Right lobe of liver (tissue), 6 donors: ENCODE results near the gene DHX9. TPM values are rescaled to one million over a fixed set of nuclear protein-coding genes. Genes with fewer than 3 reads are reported as not detected.

Experiments
- ATAC-seq, 4 donors: fragments of 200-7000 bp; cut with Tn5 transposase; one replicate each; pipeline ENCODE4 v1.9.1; 2020; ENCODE audit warnings: mild to moderate bottlenecking in 4 of 4, moderate library complexity in 4 of 4
- DNase-seq, 3 donors: peaks; one replicate each; pipeline ENCODE4 v3.0.0-alpha.2; 2020
- H3K27ac ChIP-seq, 3 donors: fragments of 200-600 bp; one replicate each; pipeline ENCODE4 v1.8.0; 2022
- H3K27me3 ChIP-seq, 2 donors: fragments of 200-600 bp; one replicate each; pipeline ENCODE4 v1.8.0; 2022
- H3K36me3 ChIP-seq, 4 donors: fragments of 200-600 bp; sonication (generic) in 1 of 4; one replicate each; pipeline versions ENCODE4 v1.5.1 to v1.8.0; 2017 to 2022; ENCODE audit warnings: control low read depth in 1 of 4
- H3K4me1 ChIP-seq, 4 donors: fragments of 200-600 bp; sonication (generic) in 1 of 4; one replicate each; pipeline versions ENCODE4 v1.5.1 to v1.8.0; 2017 to 2022; ENCODE audit warnings: control low read depth in 1 of 4
- H3K4me3 ChIP-seq, 3 donors: fragments of 200-600 bp; one replicate each; pipeline ENCODE4 v1.8.0; 2022
- H3K9me3 ChIP-seq, 4 donors: fragments of 200-600 bp; sonication (generic) in 1 of 4; one replicate each; pipeline versions ENCODE4 v1.5.1 to v1.8.0; 2017 to 2022; ENCODE audit warnings: control low read depth in 1 of 4
- CTCF ChIP-seq, 4 donors: fragments of 200-600 bp in 3 of 4; fragments of 450-650 bp in 1 of 4; IDR thresholded peaks; one replicate each; pipeline versions ENCODE4 v1.5.1 to v1.8.0; 2016 to 2022; ENCODE audit warnings: antibody characterized with exemption in 4 of 4, mild to moderate bottlenecking in 2 of 4
- POLR2A ChIP-seq: fragments of 450-650 bp; IDR thresholded peaks from one replicate; pipeline ENCODE4 v1.6.1; 2017; ENCODE audit warnings: antibody characterized with exemption, mild to moderate bottlenecking
- WGBS: methylation state at CpG from one replicate; pipeline ENCODE4 v1.1.6; 2018; ENCODE audit warnings: low coverage, low lambda C conversion rate; ENCODE audit not compliant: insufficient coverage; ENCODE audit errors: missing lambda C conversion rate; 5-methylcytosine and 5-hydroxymethylcytosine counted together
- intact Hi-C, 2 donors: fragments of 100-400 bp; cut with DNase I; formaldehyde crosslinking; loops; one replicate each; pipeline versions ENCODE4 v1.11.2 to v1.14.1; 2022
- total RNA-seq, 6 experiments: library from RNA; depleted of rRNA in 2 of 6; stranded (reverse); fragments of >200 nt in 2 of 6; fragmentation: NEBNext Ultra II Directional in 3 of 6; extraction: Animal tissue kit (Norgen Biotek cat#: 25700) in 3 of 6; gene quantifications; one replicate each; pipeline versions ENCODE4 v1.1.0 to v1.2.4, GENCODE V29; 2016 to 2023
- donor health status: DM: no; HTN: yes; CAD: no.
- donor health status: DM: no; HTN: no; CAD: no.
- donor health status: DM: no; HTN: no; CAD: no.
- donor health status: DM: no; HTN: yes; CAD: no.
- donor health status: DM: no; HTN: yes; CAD: no.

The DHX9 gene
- total RNA-seq, 6 experiments from 2014 or later: 32.6 to 51.0 (median 39.5) TPM

GRCh38 chr1:182930985-182931384, 91.8 kb downstream of the DHX9 start:
- no peaks in the 10 kb centered on the region for H3K4me1 ChIP-seq
- WGBS: 45% methylated on average over 1 of the region's 1 CpG
- intact Hi-C loops: no loop called here
- ATAC-seq (no peak), DNase-seq (no peak)
- no peak overlapping the region for H3K27ac ChIP-seq
- H3K27me3 ChIP-seq: no peaks in the 10 kb centered on the region
- TF ChIP-seq CTCF (IDR thresholded peaks at IDR 0.05) (no peak), POLR2A (no peak)
- no peak overlapping the region for H3K4me3 ChIP-seq
- H3K9me3 ChIP-seq: no peaks in the 10 kb centered on the region
- H3K36me3 ChIP-seq: no peaks in the 10 kb centered on the region

DNA sequence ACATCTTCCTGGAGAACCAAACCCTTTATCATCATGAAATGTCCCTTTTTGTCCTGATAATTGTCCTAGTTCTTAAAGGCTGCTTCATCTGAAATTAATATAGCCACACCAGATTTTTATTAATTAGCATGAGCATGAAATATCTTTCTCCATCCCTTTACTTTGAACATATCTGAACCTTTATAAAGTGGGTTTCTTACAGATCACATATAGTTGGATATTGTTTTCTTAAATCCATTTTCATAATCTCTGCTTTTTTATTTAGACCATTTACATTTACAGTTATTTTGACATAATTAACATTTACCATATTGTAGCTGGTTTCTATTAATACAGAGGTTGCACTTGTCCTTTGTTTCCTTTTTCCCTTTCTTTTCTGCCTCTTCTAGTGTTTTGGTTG, 96.6 kb downstream of the DHX9 start:
- DNase-seq (no peak), ATAC-seq (no peak)
- no peak overlapping the region for H3K27ac ChIP-seq
- no peaks in the 10 kb centered on the region for H3K9me3 ChIP-seq
- no peaks in the 10 kb centered on the region for H3K4me1 ChIP-seq
- H3K4me3 ChIP-seq: no peak overlapping the region
- no peak for TF ChIP-seq CTCF (IDR thresholded peaks at IDR 0.05)
- TF ChIP-seq POLR2A: no peak
- no peaks in the 10 kb centered on the region for H3K27me3 ChIP-seq
- intact Hi-C loops: no loop called here
- H3K36me3 ChIP-seq: no peaks in the 10 kb centered on the region

Other genes starting within 250 kb of the DHX9 start
- gene RGS16, start 235.0 kb upstream of the DHX9 start, total RNA-seq: 1 to 10 TPM in 3 of 6 experiments, under 1 TPM in 3; 0.15 to 3.4 (median 0.99) TPM
- gene RGS8, start 154.8 kb upstream of the DHX9 start, total RNA-seq: not detected
- gene NPL, start 49.6 kb upstream of the DHX9 start, total RNA-seq: 10 to 100 TPM; 10.1 to 28.1 (median 14.4) TPM
- gene SHCBP1L, start 113.8 kb downstream of the DHX9 start, total RNA-seq: not detected
- gene LAMC1, start 184.1 kb downstream of the DHX9 start, total RNA-seq: 10 to 100 TPM; 18.5 to 53.2 (median 28.0) TPM